Astrocyte of the spinal cord (primary cell): ENCODE data around the gene HGS.

Source experiments
- DNase-seq: peaks from one replicate; pipeline ENCODE4 v3.0.0; 2011; ENCODE audit warnings: low read depth, low spot score
- H3K4me3 ChIP-seq: 2 replicates; pipeline ENCODE4 v1.5.1; 2011; ENCODE audit warnings: low read depth, mild to moderate bottlenecking, low read length, moderate library complexity
- in situ Hi-C: cut with HindIII; loops from 2 replicates; pipeline ENCODE4 v1.10.0; 2017; ENCODE audit warnings: low sequenced_read_pairs
- TF ChIP-seq, protein P1 (sequence below): IDR thresholded peaks from 2 replicates; pipeline ENCODE4 v1.5.1; 2012; ENCODE audit warnings: low read depth, mild to moderate bottlenecking, low read length, inconsistent platforms

The HGS gene

DNA sequence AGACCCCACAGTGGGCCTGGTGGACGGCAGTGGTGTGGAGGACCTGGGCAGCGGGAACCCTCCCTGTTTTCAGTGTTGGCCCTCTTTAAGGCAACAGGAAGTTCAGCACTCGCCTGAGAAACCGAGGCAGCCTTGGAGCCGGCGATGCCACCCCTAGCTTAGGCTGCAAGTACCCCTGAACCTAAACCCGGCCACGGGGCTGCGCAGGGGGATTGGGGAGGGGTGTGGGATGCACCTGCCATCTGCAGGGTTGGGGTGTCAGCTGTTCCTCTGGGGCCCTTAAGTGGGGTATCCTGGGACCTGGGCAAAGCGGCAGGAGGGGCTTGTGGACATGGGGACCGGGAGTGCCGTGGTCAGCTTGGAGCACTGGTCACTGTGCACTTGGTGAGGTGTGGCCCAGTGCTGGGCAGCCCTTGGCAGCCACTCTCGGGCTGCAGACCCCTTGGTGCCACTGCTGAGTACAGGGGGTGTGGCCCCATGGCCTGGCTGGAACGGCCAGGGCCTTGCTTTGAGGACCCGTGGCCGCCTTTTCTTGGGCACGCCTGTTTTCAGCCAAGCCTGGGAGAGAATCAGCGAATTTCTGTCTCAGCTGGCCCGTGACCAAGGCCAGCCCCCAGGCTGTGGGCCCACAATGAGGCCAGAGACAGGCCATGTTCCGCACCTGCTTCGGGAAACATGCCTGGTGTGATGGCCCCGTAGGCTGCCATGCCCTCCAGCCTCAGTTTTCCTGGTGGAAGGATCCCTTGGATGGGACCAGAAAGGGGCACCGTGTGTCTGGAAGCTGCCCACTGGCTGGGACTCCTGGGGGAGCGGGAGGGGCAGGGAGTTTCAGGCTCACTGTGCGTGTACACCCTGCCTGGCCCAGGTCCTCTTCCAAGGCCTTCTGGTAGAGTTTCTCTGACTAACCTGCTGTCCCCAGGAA, 24.2 kb downstream of the HGS start:
- no peak overlapping the region for H3K4me3 ChIP-seq
- in situ Hi-C loops = no loop called here
- TF ChIP-seq, protein P1, sequence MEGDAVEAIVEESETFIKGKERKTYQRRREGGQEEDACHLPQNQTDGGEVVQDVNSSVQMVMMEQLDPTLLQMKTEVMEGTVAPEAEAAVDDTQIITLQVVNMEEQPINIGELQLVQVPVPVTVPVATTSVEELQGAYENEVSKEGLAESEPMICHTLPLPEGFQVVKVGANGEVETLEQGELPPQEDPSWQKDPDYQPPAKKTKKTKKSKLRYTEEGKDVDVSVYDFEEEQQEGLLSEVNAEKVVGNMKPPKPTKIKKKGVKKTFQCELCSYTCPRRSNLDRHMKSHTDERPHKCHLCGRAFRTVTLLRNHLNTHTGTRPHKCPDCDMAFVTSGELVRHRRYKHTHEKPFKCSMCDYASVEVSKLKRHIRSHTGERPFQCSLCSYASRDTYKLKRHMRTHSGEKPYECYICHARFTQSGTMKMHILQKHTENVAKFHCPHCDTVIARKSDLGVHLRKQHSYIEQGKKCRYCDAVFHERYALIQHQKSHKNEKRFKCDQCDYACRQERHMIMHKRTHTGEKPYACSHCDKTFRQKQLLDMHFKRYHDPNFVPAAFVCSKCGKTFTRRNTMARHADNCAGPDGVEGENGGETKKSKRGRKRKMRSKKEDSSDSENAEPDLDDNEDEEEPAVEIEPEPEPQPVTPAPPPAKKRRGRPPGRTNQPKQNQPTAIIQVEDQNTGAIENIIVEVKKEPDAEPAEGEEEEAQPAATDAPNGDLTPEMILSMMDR = no peak
- no peak for DNase-seq

DNA sequence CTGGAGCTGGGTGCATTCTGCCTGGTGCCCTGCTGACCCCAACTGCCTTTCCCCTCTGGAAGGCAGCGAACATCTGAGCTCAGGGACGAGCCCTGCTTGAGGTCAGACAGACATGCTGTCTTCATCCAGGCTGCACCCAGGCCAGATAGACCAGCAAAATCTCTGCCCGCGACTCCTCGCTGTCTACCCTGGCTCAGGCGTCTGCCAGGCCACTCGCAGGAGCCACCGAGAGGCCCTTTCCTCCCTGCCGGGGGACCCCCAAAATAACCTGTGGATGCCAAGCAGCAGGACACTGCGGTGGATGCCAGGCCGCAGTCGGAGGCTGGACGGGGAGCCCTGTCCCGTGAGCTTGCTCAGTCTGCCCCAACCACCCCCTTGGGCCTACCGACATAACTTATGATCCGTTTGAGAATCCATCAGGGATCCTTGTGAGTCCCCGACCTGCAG, 25.0 kb downstream of the HGS start:
- TF ChIP-seq, protein P1 = no peak
- no peak for DNase-seq
- no peak overlapping the region for H3K4me3 ChIP-seq
- in situ Hi-C loops = no loop called here

DNA sequence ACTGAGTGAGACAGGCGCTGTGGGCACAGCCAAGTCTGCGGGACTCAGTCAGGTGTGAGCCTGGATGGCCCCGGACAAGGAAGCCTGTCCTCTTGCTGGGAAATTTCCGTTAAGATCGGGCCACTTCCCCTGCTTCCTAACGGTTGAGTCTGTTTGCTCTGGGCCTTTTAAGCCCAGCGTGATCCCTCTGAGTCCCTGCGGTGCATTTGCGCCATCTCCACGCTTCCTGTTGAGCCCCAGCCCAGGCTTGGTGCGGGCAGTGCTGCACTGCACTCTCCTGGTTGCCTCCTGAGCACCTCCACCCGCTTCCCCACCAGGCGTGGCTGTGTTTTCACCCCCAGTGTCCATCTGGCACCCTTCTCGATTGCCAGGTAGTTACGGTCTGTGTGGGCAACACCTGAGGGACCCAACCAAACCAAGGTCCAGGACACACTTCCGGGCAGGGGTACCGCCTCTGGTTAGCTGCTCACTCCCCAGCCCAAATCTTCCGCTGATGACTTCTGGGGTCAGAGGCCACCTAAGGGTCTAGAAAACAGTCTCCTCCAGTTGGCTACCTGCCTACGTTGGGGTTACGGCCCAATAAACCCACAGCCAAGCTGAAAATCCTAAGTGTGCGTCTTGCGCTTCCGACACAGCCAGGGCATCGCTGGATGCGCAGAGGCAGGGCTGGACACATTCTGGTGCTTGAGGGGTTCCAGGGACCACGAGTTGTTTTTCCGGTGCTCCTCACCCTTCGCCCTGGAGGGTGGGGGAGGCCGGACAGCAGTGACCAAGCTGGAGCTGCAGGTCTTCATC, 26.9 kb downstream of the HGS start:
- in situ Hi-C loops = no loop called here
- DNase-seq = no peak
- H3K4me3 ChIP-seq = no peak overlapping the region

DNA sequence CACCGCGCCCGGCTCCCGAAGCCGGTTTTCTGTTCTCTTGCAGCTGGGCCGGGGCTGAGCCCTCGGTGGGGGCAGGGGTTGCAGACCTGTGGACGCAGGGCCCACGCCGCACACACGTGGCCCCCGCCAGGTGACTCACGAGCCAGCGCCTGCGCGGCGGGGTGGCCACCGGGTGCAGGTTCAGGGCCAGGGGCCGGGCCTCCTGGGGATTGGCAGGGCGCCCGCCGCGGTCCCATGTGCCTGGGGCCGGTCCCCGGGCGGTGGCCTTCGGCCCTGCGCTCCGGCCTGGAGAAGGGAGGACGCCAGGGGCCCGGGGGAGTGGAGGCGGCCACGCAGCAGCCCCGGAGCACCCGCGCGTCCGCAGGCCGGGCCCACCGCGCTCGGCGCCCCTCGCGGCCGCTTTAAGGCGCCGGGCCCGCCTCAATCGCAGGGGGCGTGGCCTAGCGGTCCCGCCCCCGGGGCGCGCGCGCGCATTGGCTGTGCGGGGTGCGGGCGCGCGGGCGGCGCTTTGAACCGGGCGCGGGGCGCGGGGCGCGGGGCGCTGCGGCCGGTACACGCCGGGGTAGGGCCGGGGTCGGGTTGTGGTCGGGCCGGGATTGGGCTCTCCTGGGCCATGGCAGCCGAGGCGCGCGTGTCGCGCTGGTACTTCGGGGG, 28.1 kb downstream of the HGS start, which contains the start of gene SLC25A10:
SLC25A10 (plus strand) TSS at position 471 of the 654 bp plus-strand sequence; CDS start at position 614, 143 bp downstream.
- peak; percentile 70 for DNase-seq
- TF ChIP-seq, protein P1 = no peak
- in situ Hi-C loops = no loop called here
- peak within 1 kb of the TSS; percentile 49 for H3K4me3 ChIP-seq

More for the DNA sequence above, 26.9 kb downstream of the HGS start:
- TF ChIP-seq, protein P1 = no peak

DNA sequence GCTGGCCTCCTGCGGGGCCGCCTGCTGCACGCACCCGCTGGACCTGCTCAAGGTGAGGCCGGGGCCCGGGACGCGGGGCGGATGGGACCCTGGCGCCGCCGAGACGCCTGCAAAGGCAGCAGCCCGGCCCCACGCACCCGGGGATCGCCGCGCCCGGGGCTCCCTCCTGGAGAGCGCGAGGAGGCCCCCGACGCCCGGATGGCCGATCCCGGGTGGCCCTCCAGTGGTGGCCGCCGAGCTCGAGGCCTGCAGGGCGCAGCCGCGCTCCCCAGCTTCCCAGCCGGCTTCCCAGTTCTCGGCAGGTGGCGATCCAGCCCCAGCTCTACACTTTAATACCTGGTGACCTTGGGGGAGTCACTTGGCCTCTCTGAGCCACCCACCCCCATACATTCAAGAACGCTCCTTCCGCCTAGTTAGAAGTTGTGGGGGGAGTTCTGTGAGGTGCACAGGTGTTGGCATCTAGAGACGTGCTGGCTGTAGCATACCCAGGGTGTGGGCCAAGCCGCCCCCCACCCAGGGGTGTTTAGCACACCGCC, 28.7 kb downstream of the HGS start:
- in situ Hi-C loops = no loop called here
- H3K4me3 ChIP-seq = peak overlapping the region; percentile 49
- TF ChIP-seq, protein P1 = peak; percentile 7
- no peak for DNase-seq
